B cell (primary cell): ENCODE data around the gene RAI1. TPM values are rescaled to one million over a fixed set of nuclear protein-coding genes. Genes with fewer than 3 reads are reported as not detected.

ENCODE experiments used
- ATAC-seq: fragments of 200-7000 bp; cut with Tn5 transposase; one replicate; pipeline ENCODE4 v1.10.0; 2021; ENCODE audit warnings: low read depth, mild to moderate bottlenecking, moderate number of reproducible peaks, moderate library complexity
- CTCF ChIA-PET: fragments of 350-600 bp; sonication (Branson Sonifier 250); formaldehyde crosslinking; loops from one replicate; lab custom pipeline; 2021; ENCODE audit warnings: antibody characterized with exemption, inconsistent platforms; lab: Charles Lee
- POLR2A ChIA-PET: fragments of 350-600 bp; sonication (Branson Sonifier 250); formaldehyde crosslinking; loops from one replicate; lab custom pipeline; 2021; ENCODE audit warnings: antibody characterized with exemption; lab: Charles Lee
- DNase-seq: peaks from one replicate; pipeline ENCODE4 v3.0.0; 2013
- H2AFZ ChIP-seq: 2 replicates; pipeline ENCODE4 v1.6.1; 2012; ENCODE audit warnings: mild to moderate bottlenecking, low read depth, low read length; ENCODE audit not compliant: insufficient read depth, poor library complexity, severe bottlenecking
- H3K27ac ChIP-seq, 2 donors: 1 replicate in 1 of 2; 2 replicates in 1 of 2; pipeline ENCODE4 v1.5.1; 2012 to 2013; ENCODE audit warnings: low read length in 2 of 2, mild to moderate bottlenecking in 2 of 2, moderate library complexity in 1 of 2
- H3K27me3 ChIP-seq, 4 experiments: fragments of 200-600 bp in 1 of 4; sonication (generic) in 1 of 4; replicated peaks in 1 of 4; 1 replicate in 2 of 4; 2 replicates in 2 of 4; pipeline versions ENCODE4 v1.6.1 to v1.7.0; 2013 to 2016; ENCODE audit warnings: low read length in 3 of 4, mild to moderate bottlenecking in 2 of 4, mixed read lengths in 1 of 4, moderate library complexity in 1 of 4; ENCODE audit not compliant: insufficient read depth in 4 of 4, control insufficient read depth in 3 of 4; ENCODE audit errors: control extremely low read depth in 1 of 4
- H3K36me3 ChIP-seq, 2 experiments: replicated peaks in 1 of 2; 1 replicate in 1 of 2; 2 replicates in 1 of 2; pipeline versions ENCODE4 v1.6.1 to v1.7.1; 2013; ENCODE audit warnings: low read length in 1 of 2; ENCODE audit not compliant: insufficient read depth in 2 of 2, control insufficient read depth in 1 of 2; ENCODE audit errors: control extremely low read depth in 1 of 2, extremely low read depth in 1 of 2
- H3K4me1 ChIP-seq, 2 donors: fragments of 200-600 bp in 1 of 2; sonication (generic) in 1 of 2; 1 replicate in 1 of 2; 2 replicates in 1 of 2; pipeline versions ENCODE4 v1.5.1 to v1.6.1; 2013 to 2017; ENCODE audit warnings: low read length in 2 of 2; ENCODE audit not compliant: control insufficient read depth in 2 of 2, insufficient read depth in 2 of 2
- H3K4me2 ChIP-seq: replicated peaks from 2 replicates; pipeline ENCODE3; 2012; ENCODE audit warnings: mild to moderate bottlenecking, low read depth, low read length; ENCODE audit not compliant: poor library complexity, severe bottlenecking
- H3K4me3 ChIP-seq, 5 experiments: fragments of 200-600 bp in 1 of 5; sonication (generic) in 1 of 5; 1 replicate in 3 of 5; 2 replicates in 2 of 5; pipeline versions ENCODE4 v1.5.1 to v1.7.0; 2011 to 2016; ENCODE audit warnings: low read length in 4 of 5, mild to moderate bottlenecking in 4 of 5, low read depth in 2 of 5, control low read depth in 1 of 5, moderate library complexity in 1 of 5; ENCODE audit not compliant: insufficient read depth in 1 of 5; ENCODE audit errors: control extremely low read depth in 1 of 5, extremely low read depth in 1 of 5
- H3K79me2 ChIP-seq: fragments of 200-600 bp; sonication (generic); one replicate; pipeline ENCODE4 v1.6.0; 2016; ENCODE audit warnings: low read length; ENCODE audit not compliant: control insufficient read depth, insufficient read depth
- H3K9ac ChIP-seq: fragments of 200-600 bp; sonication (generic); 2 replicates; pipeline ENCODE4 v1.6.1; 2017; ENCODE audit warnings: mild to moderate bottlenecking, low read length, moderate library complexity
- H3K9me3 ChIP-seq, 3 donors: one replicate each; pipeline versions ENCODE4 v1.6.1 to v1.7.1; 2013; ENCODE audit warnings: low read length in 2 of 3; ENCODE audit not compliant: control insufficient read depth in 2 of 3, insufficient read depth in 1 of 3; ENCODE audit errors: control extremely low read depth in 1 of 3
- H4K20me1 ChIP-seq: 2 replicates; pipeline ENCODE4 v1.6.0; 2012; ENCODE audit warnings: mild to moderate bottlenecking, low read length; ENCODE audit not compliant: insufficient read depth, control insufficient read depth, poor library complexity, severe bottlenecking
- H3K27ac Mint-ChIP-seq: one replicate; pipeline ENCODE4 v1.8.0; 2021; ENCODE audit warnings: mixed read lengths
- H3K27me3 Mint-ChIP-seq: one replicate; pipeline ENCODE4 v1.8.0; 2021; ENCODE audit warnings: mixed read lengths
- H3K4me1 Mint-ChIP-seq: one replicate; pipeline ENCODE4 v1.8.0; 2021; ENCODE audit warnings: mixed read lengths
- H3K4me3 Mint-ChIP-seq: one replicate; pipeline ENCODE4 v1.8.0; 2021; ENCODE audit warnings: mixed read lengths
- H3K9me3 Mint-ChIP-seq: one replicate; pipeline ENCODE4 v1.8.0; 2022; ENCODE audit warnings: mixed read lengths; ENCODE audit not compliant: insufficient read depth
- CTCF ChIP-seq: fragments of 200-600 bp; IDR thresholded peaks from one replicate; pipeline ENCODE4 v1.8.0; 2022; ENCODE audit warnings: antibody characterized with exemption, mild to moderate bottlenecking
- EZH2 ChIP-seq: IDR thresholded peaks from 2 replicates; pipeline ENCODE4 v1.6.1; 2012; ENCODE audit warnings: borderline replicate concordance, low read depth, mild to moderate bottlenecking, moderate library complexity, low read length; ENCODE audit not compliant: insufficient read depth, poor library complexity, severe bottlenecking
- WGBS: methylation state at CpG from one replicate; pipeline ENCODE4 v1.1.5; 2013; ENCODE audit warnings: missing lambda C conversion rate; ENCODE audit not compliant: insufficient coverage; 5-methylcytosine and 5-hydroxymethylcytosine counted together
- intact Hi-C: fragments of 100-400 bp; cut with micrococcal nuclease; formaldehyde crosslinking; loops from one replicate; pipeline ENCODE4 v1.10.0; 2022
- polyA plus RNA-seq: library from polyadenylated mRNA; depleted of rRNA; stranded (reverse); fragments of >200 nt; gene quantifications from 2 replicates; pipeline ENCODE4 v1.2.3, GENCODE V29; 2012
- total RNA-seq, 2 donors: library from RNA; stranded (reverse); fragments of 120-200 nt in 1 of 2; gene quantifications; 1 replicate in 1 of 2; 2 replicates in 1 of 2; pipeline versions ENCODE4 v1.2.3 to v1.2.4, GENCODE V29; 2013 to 2022

Gene RAI1
- total and polyA plus RNA-seq, 2 donors (not counting 1 experiment from before 2014, with no cell fraction given): 4.7 to 34.0 TPM

- Histone ChIP-seq H4K20me1 (peaks cover 82% of the 10 kb centered on the region), H3K36me3 (no peaks in the 10 kb centered on the region), H3K27ac (no peak overlapping the region), H3K4me1 (peaks cover 27 to 37% of the 10 kb centered on the region in 2 donors), H3K27me3 (peaks cover 0 to 16% (median 3%) of the 10 kb centered on the region in 4 experiments), H3K79me2 (peaks cover 10% of the 10 kb centered on the region), H2AFZ (peak overlapping the region; percentile 49), H3K4me2 (peak overlapping the region; percentile 98), H3K9me3 (peaks cover 0 to 4% (median 0%) of the 10 kb centered on the region in 3 donors), H3K9ac (peak overlapping the region; percentile 72), H3K4me3 (peak overlapping the region; percentile 21 to 74 (median 54))
- TF ChIP-seq CTCF: peak; percentile 24
- TF ChIP-seq EZH2: no peak
- H3K27ac Mint-ChIP-seq: no peak overlapping the region
- POLR2A ChIA-PET: interaction anchor here (0.8 kb wide), 1 partner anchor 20 kb away, joined by 3 read pairs; no protein-coding TSS in a partner anchor
- peaks cover 26% of the 10 kb centered on the region for H3K4me1 Mint-ChIP-seq
- DNase-seq (peak; percentile 58), ATAC-seq (peak; percentile 14)
- intact Hi-C loops: loop anchor here (1.0 to 5.0 kb wide), 2 partner anchors 17 to 56 kb away; no protein-coding TSS in a partner anchor
- H3K4me3 Mint-ChIP-seq: peak overlapping the region; percentile 90
- no peaks in the 10 kb centered on the region for H3K9me3 Mint-ChIP-seq
- CTCF ChIA-PET: interaction anchor here (1.8 kb wide), 1 partner anchor 30 kb away, joined by 6 read pairs; no protein-coding TSS in a partner anchor
- under 1% methylated on average over 74 of the region's 75 CpGs for WGBS
- peaks cover 5% of the 10 kb centered on the region for H3K27me3 Mint-ChIP-seq
Measured at GRCh38 chr17:17783116-17783824, 102.0 kb downstream of the RAI1 start.
